Osteoblast (primary cell): ENCODE measurements around the gene ADI1. TPM values are rescaled to one million over a fixed set of nuclear protein-coding genes. Genes with fewer than 3 reads are reported as not detected.

Experiments
- DNase-seq: peaks from one replicate; pipeline ENCODE4 v3.0.0; 2011; ENCODE audit warnings: low spot score, mixed read lengths; ENCODE audit not compliant: insufficient read length; ENCODE audit errors: missing footprints
- H2AFZ ChIP-seq: 2 replicates; pipeline ENCODE4 v1.6.0; 2011; ENCODE audit warnings: mild to moderate bottlenecking, low read length
- H3K27ac ChIP-seq: 2 replicates; pipeline ENCODE4 v1.5.1; 2011; ENCODE audit warnings: mild to moderate bottlenecking, low read depth, low read length, moderate library complexity
- H3K27me3 ChIP-seq: 2 replicates; pipeline ENCODE4 v1.6.0; 2012; ENCODE audit warnings: mild to moderate bottlenecking, control low read depth, inconsistent platforms, low read length, moderate library complexity; ENCODE audit not compliant: insufficient read depth
- H3K36me3 ChIP-seq: 2 replicates; pipeline ENCODE4 v1.5.1; 2011; ENCODE audit warnings: mild to moderate bottlenecking, low read length, control low read depth, moderate library complexity; ENCODE audit not compliant: insufficient read depth
- H3K4me1 ChIP-seq: 2 replicates; pipeline ENCODE4 v1.5.1; 2011; ENCODE audit warnings: mild to moderate bottlenecking, low read length, control low read depth, moderate library complexity; ENCODE audit not compliant: insufficient read depth
- H3K4me2 ChIP-seq: 2 replicates; pipeline ENCODE4 v1.6.0; 2011; ENCODE audit warnings: mild to moderate bottlenecking, low read length; ENCODE audit not compliant: insufficient read depth
- H3K4me3 ChIP-seq: fragments of 200-600 bp; sonication (generic); 3 replicates; pipeline ENCODE4 v1.5.1; 2012; ENCODE audit warnings: mild to moderate bottlenecking, low read length, inconsistent platforms; ENCODE audit not compliant: insufficient read depth
- H3K79me2 ChIP-seq: 2 replicates; pipeline ENCODE4 v1.6.0; 2012; ENCODE audit warnings: mild to moderate bottlenecking, low read length, control low read depth, inconsistent platforms; ENCODE audit not compliant: insufficient read depth
- H3K9me3 ChIP-seq: 2 replicates; pipeline ENCODE4 v1.5.1; 2011; ENCODE audit warnings: low read depth, low read length, control low read depth
- H4K20me1 ChIP-seq: 2 replicates; pipeline ENCODE4 v1.6.0; 2012; ENCODE audit warnings: mild to moderate bottlenecking, low read length, control low read depth; ENCODE audit not compliant: insufficient read depth
- CTCF ChIP-seq: IDR thresholded peaks from 2 replicates; pipeline ENCODE4 v1.5.1; 2011; ENCODE audit warnings: mild to moderate bottlenecking, low read depth, low read length, moderate library complexity; ENCODE audit errors: extremely low read depth
- total RNA-seq: library from RNA; depleted of rRNA; stranded (reverse); fragments of >200 nt; gene quantifications from 2 replicates; pipeline ENCODE4 v1.2.3, GENCODE V29; 2012

Gene ADI1
- total RNA-seq, 1 donor: 55.4 TPM

- Histone ChIP-seq H3K79me2 (no peaks in the 10 kb centered on the region), H4K20me1 (peaks cover 8% of the 10 kb centered on the region), H2AFZ (no peak overlapping the region), H3K4me2 (peak overlapping the region; percentile 50), H3K4me3 (no peak overlapping the region), H3K9me3 (no peaks in the 10 kb centered on the region), H3K36me3 (peaks cover 59% of the 10 kb centered on the region), H3K4me1 (peaks cover 26% of the 10 kb centered on the region), H3K27ac (peak overlapping the region; percentile 90), H3K27me3 (no peaks in the 10 kb centered on the region)
- no peak for TF ChIP-seq CTCF
- DNase-seq: peak; percentile 76
Observed at GRCh38 chr2:3470856-3471737, 48.2 kb downstream of the ADI1 start.

- H3K27ac ChIP-seq: peak overlapping the region; percentile 90
- H3K4me1 ChIP-seq: peaks cover 35% of the 10 kb centered on the region
- H3K27me3 ChIP-seq: no peaks in the 10 kb centered on the region
- H3K36me3 ChIP-seq: peaks cover 58% of the 10 kb centered on the region
- H4K20me1 ChIP-seq: peaks cover 8% of the 10 kb centered on the region
- peak overlapping the region; percentile 38 for H3K4me3 ChIP-seq
- no peaks in the 10 kb centered on the region for H3K79me2 ChIP-seq
- no peaks in the 10 kb centered on the region for H3K9me3 ChIP-seq
- H3K4me2 ChIP-seq: peak overlapping the region; percentile 50
- no peak overlapping the region for H2AFZ ChIP-seq
- TF ChIP-seq CTCF: no peak
- DNase-seq: peak; percentile 97
Observed at GRCh38 chr2:3470166-3470651, 49.1 kb downstream of the ADI1 start.

- peaks cover 37% of the 10 kb centered on the region for H3K4me1 ChIP-seq
- H3K27me3 ChIP-seq: no peaks in the 10 kb centered on the region
- peak overlapping the region; percentile 90 for H3K27ac ChIP-seq
- peaks cover 8% of the 10 kb centered on the region for H4K20me1 ChIP-seq
- no peak overlapping the region for H3K4me3 ChIP-seq
- no peaks in the 10 kb centered on the region for H3K9me3 ChIP-seq
- no peak overlapping the region for H2AFZ ChIP-seq
- peak overlapping the region; percentile 50 for H3K4me2 ChIP-seq
- H3K36me3 ChIP-seq: peaks cover 58% of the 10 kb centered on the region
- DNase-seq: peak; percentile 27
- no peak for TF ChIP-seq CTCF
- no peaks in the 10 kb centered on the region for H3K79me2 ChIP-seq
Observed at GRCh38 chr2:3469486-3469885, 49.8 kb downstream of the ADI1 start.

- H3K4me3 ChIP-seq: no peak overlapping the region
- H3K4me2 ChIP-seq: no peak overlapping the region
- no peak overlapping the region for H3K27ac ChIP-seq
- H3K27me3 ChIP-seq: no peaks in the 10 kb centered on the region
- TF ChIP-seq CTCF: no peak
- H4K20me1 ChIP-seq: peaks cover 8% of the 10 kb centered on the region
- no peaks in the 10 kb centered on the region for H3K79me2 ChIP-seq
- no peaks in the 10 kb centered on the region for H3K9me3 ChIP-seq
- peak; percentile 60 for DNase-seq
- peaks cover 37% of the 10 kb centered on the region for H3K4me1 ChIP-seq
- no peak overlapping the region for H2AFZ ChIP-seq
- peaks cover 57% of the 10 kb centered on the region for H3K36me3 ChIP-seq
Observed at GRCh38 chr2:3468296-3468988, 50.9 kb downstream of the ADI1 start.
